GM19043 (cell line): ENCODE data around the gene TEX44.

Experiments
- ATAC-seq: cut with Tn5 transposase; IDR thresholded peaks from one replicate; pipeline ENCODE4 v1.9.1; 2021; ENCODE audit warnings: low read depth; ENCODE audit not compliant: unreplicated experiment

The TEX44 gene

GRCh38 chr2:231604101-231604684, 11.5 kb downstream of the TEX44 start:
- ATAC-seq = peak; percentile 38

GRCh38 chr2:231604685-231605606, 12.3 kb downstream of the TEX44 start:
- peak; percentile 91 for ATAC-seq

- ATAC-seq = no peak
Measured at GRCh38 chr2:231605607-231606091, 13.0 kb downstream of the TEX44 start.

GRCh38 chr2:231606941-231607340, 14.3 kb downstream of the TEX44 start:
- ATAC-seq = no peak

GRCh38 chr2:231611273-231612108, 18.8 kb downstream of the TEX44 start:
- ATAC-seq = no peak

- no peak for ATAC-seq
Measured at GRCh38 chr2:231612109-231612455, 19.4 kb downstream of the TEX44 start.

GRCh38 chr2:231612456-231613330, 20.0 kb downstream of the TEX44 start:
- peak; percentile 40 for ATAC-seq

- peak; percentile 2 for ATAC-seq
Measured at GRCh38 chr2:231613331-231613662, 20.6 kb downstream of the TEX44 start.

GRCh38 chr2:231613663-231614558, 21.2 kb downstream of the TEX44 start:
- ATAC-seq = peak; percentile 69

GRCh38 chr2:231614559-231615057, 21.9 kb downstream of the TEX44 start:
- ATAC-seq = no peak

GRCh38 chr2:231615058-231615671, 22.5 kb downstream of the TEX44 start:
- ATAC-seq = no peak

- ATAC-seq = no peak
Measured at GRCh38 chr2:231616296-231616695, 23.6 kb downstream of the TEX44 start.

GRCh38 chr2:231617059-231617926, 24.6 kb downstream of the TEX44 start:
- ATAC-seq = no peak

- ATAC-seq = no peak
Measured at GRCh38 chr2:231621051-231621879, 28.6 kb downstream of the TEX44 start.

GRCh38 chr2:231622963-231623362, 30.3 kb downstream of the TEX44 start:
- ATAC-seq = no peak

GRCh38 chr2:231626449-231626848, 33.8 kb downstream of the TEX44 start:
- no peak for ATAC-seq
